HEK293T (cell line): ENCODE data around the gene RALB.

Experiments used
- CTCF ChIA-PET: fragments of 350-600 bp; formaldehyde crosslinking; extraction: SDS; loops from one replicate; lab custom pipeline; 2021; ENCODE audit warnings: antibody characterized with exemption, inconsistent platforms; lab: Yijun Ruan, JAX
- POLR2A ChIA-PET: fragments of 350-600 bp; formaldehyde crosslinking; extraction: SDS; loops from one replicate; lab custom pipeline; 2020; ENCODE audit warnings: antibody characterized with exemption, inconsistent platforms; lab: Yijun Ruan, JAX
- DNase-seq: peaks from one replicate; pipeline ENCODE4 v3.0.0; 2012; ENCODE audit warnings: mixed read lengths; ENCODE audit errors: extremely low spot score
- ARNT ChIP-seq: fragments of 450-650 bp; IDR thresholded peaks from 2 replicates; pipeline ENCODE4 v1.6.1; 2017; ENCODE audit warnings: mild to moderate bottlenecking
- BHLHE40 ChIP-seq: fragments of 450-650 bp; IDR thresholded peaks from 2 replicates; pipeline ENCODE4 v1.6.1; 2016; ENCODE audit warnings: mild to moderate bottlenecking, moderate library complexity, borderline replicate concordance
- CTBP1 ChIP-seq: fragments of 450-650 bp; IDR thresholded peaks from 2 replicates; pipeline ENCODE4 v1.6.1; 2016; ENCODE audit warnings: borderline replicate concordance
- ELF4 ChIP-seq: fragments of 450-650 bp; IDR thresholded peaks from 2 replicates; pipeline ENCODE4 v1.6.1; 2017; ENCODE audit warnings: antibody characterized with exemption
- FOXA1 ChIP-seq: fragments of 450-650 bp; IDR thresholded peaks from 2 replicates; pipeline ENCODE4 v1.6.1; 2016; ENCODE audit warnings: mild to moderate bottlenecking
- FOXK2 ChIP-seq: fragments of 450-650 bp; IDR thresholded peaks from 2 replicates; pipeline ENCODE4 v1.6.1; 2016; ENCODE audit warnings: mild to moderate bottlenecking
- FOXM1 ChIP-seq: fragments of 450-650 bp; IDR thresholded peaks from 2 replicates; pipeline ENCODE4 v1.6.1; 2017; ENCODE audit warnings: mild to moderate bottlenecking, borderline replicate concordance
- HDGF ChIP-seq: fragments of 450-650 bp; IDR thresholded peaks from 2 replicates; pipeline ENCODE4 v1.6.1; 2017; ENCODE audit warnings: antibody characterized with exemption, borderline replicate concordance
- L3MBTL2 ChIP-seq: fragments of 450-650 bp; conservative IDR thresholded peaks from 2 replicates; pipeline ENCODE4 v1.6.1; 2016; ENCODE audit warnings: mild to moderate bottlenecking
- LEF1 ChIP-seq: fragments of 450-650 bp; IDR thresholded peaks from 2 replicates; pipeline ENCODE4 v1.6.1; 2017; ENCODE audit warnings: mild to moderate bottlenecking, borderline replicate concordance
- NFRKB ChIP-seq: fragments of 450-650 bp; IDR thresholded peaks from 2 replicates; pipeline ENCODE4 v1.6.1; 2016; ENCODE audit warnings: mild to moderate bottlenecking, moderate library complexity
- PKNOX1 ChIP-seq: fragments of 450-650 bp; IDR thresholded peaks from 2 replicates; pipeline ENCODE4 v1.6.1; 2016
- SP1 ChIP-seq: fragments of 450-650 bp; IDR thresholded peaks from 2 replicates; pipeline ENCODE4 v1.6.1; 2017
- SUZ12 ChIP-seq: fragments of 450-650 bp; IDR thresholded peaks from 2 replicates; pipeline ENCODE4 v1.6.1; 2016; ENCODE audit warnings: mild to moderate bottlenecking
- TARDBP ChIP-seq: fragments of 450-650 bp; IDR thresholded peaks from 2 replicates; pipeline ENCODE4 v1.6.1; 2016
- ZNF384 ChIP-seq: fragments of 450-650 bp; IDR thresholded peaks from 2 replicates; pipeline ENCODE4 v1.6.1; 2016

RALB gene

GRCh38 chr2:120243211-120243610, 9.4 kb upstream of the RALB start:
- no peak for DNase-seq
- no peak for TF ChIP-seq SP1
- TF ChIP-seq TARDBP: no peak
- TF ChIP-seq L3MBTL2: no peak
- TF ChIP-seq FOXK2: no peak
- no peak for TF ChIP-seq SUZ12
- POLR2A ChIA-PET: no interaction called here
- CTCF ChIA-PET: no interaction called here

GRCh38 chr2:120243875-120244553, 8.6 kb upstream of the RALB start:
- ChIA-PET CTCF (no interaction called here), POLR2A (interaction anchor here (1.1 to 1.3 kb wide), 2 partner anchors 21 kb away, joined by 3 to 10 read pairs; partner anchors contain the start of gene TMEM185B)
- no peak for TF ChIP-seq SUZ12
- TF ChIP-seq L3MBTL2: no peak
- no peak for TF ChIP-seq NFRKB
- TF ChIP-seq HDGF: no peak
- TF ChIP-seq SP1: no peak
- no peak for TF ChIP-seq ARNT
- no peak for TF ChIP-seq PKNOX1
- TF ChIP-seq FOXA1: no peak
- no peak for TF ChIP-seq CTBP1
- no peak for TF ChIP-seq LEF1
- no peak for TF ChIP-seq ELF4
- TF ChIP-seq ZNF384: no peak
- no peak for DNase-seq

GRCh38 chr2:120244656-120245519, 7.8 kb upstream of the RALB start:
- ChIA-PET CTCF (interaction anchor here (0.7 kb wide), 1 partner anchor 68 kb away, joined by 3 read pairs; no protein-coding TSS in a partner anchor), POLR2A (interaction anchor here (1.1 to 1.3 kb wide), 2 partner anchors 21 to 22 kb away, joined by 3 to 10 read pairs; partner anchors contain the start of gene TMEM185B)
- no peak for TF ChIP-seq NFRKB
- TF ChIP-seq FOXM1: no peak
- TF ChIP-seq ARNT: no peak
- TF ChIP-seq L3MBTL2: no peak
- TF ChIP-seq TARDBP: no peak
- TF ChIP-seq LEF1: no peak
- TF ChIP-seq ZNF384: no peak
- no peak for TF ChIP-seq HDGF
- no peak for TF ChIP-seq SUZ12
- no peak for TF ChIP-seq BHLHE40
- TF ChIP-seq FOXA1: no peak
- TF ChIP-seq ELF4: no peak
- no peak for TF ChIP-seq CTBP1
- no peak for TF ChIP-seq SP1
- DNase-seq: no peak

- ChIA-PET POLR2A (interaction anchor here (1.3 kb wide), 1 partner anchor 23 kb away, joined by 10 read pairs; the partner anchor contains the start of gene TMEM185B), CTCF (interaction anchor here (0.7 kb wide), 1 partner anchor 67 kb away, joined by 3 read pairs; no protein-coding TSS in a partner anchor)
- TF ChIP-seq PKNOX1: peak; percentile 95
- no peak for TF ChIP-seq FOXA1
- DNase-seq: peak; percentile 71
These were observed 6.9 kb upstream of the RALB start for GRCh38 chr2:120245520-120246332.

GRCh38 chr2:120246546-120247300, 5.9 kb upstream of the RALB start:
- ChIA-PET CTCF (no interaction called here), POLR2A (interaction anchor here (1.2 kb wide), 1 partner anchor 24 kb away, joined by 5 read pairs; the partner anchor contains the start of gene TMEM185B)
- TF ChIP-seq SUZ12: no peak
- no peak for TF ChIP-seq ZNF384
- TF ChIP-seq ELF4: no peak
- TF ChIP-seq TARDBP: no peak
- no peak for TF ChIP-seq HDGF
- no peak for TF ChIP-seq LEF1
- no peak for TF ChIP-seq L3MBTL2
- TF ChIP-seq FOXA1: no peak
- TF ChIP-seq PKNOX1: no peak
- no peak for TF ChIP-seq NFRKB
- TF ChIP-seq ARNT: no peak
- TF ChIP-seq BHLHE40: no peak
- no peak for TF ChIP-seq FOXM1
- no peak for TF ChIP-seq FOXK2
- no peak for TF ChIP-seq SP1
- TF ChIP-seq CTBP1: no peak
- DNase-seq: no peak
